ENCODE results near the gene ADAM19. TPM values are rescaled to one million over a fixed set of nuclear protein-coding genes. Genes with fewer than 3 reads are reported as not detected.

The ADAM19 gene
- total RNA-seq, 2 donors from 2014 or later = 1.3 to 1.6 TPM

- H3K27me3 ChIP-seq = no peaks in the 10 kb centered on the region
- H3K4me3 ChIP-seq = no peak overlapping the region
- 39 to 49% methylated on average over 3 of the region's 3 CpGs for whole genome bisulfite sequencing, 2 donors
- intact Hi-C loops (cut with DNase I) = no loop called here
- no peak for ATAC-seq
- no peak overlapping the region for H3K27ac ChIP-seq
- DNase-seq = no peak
- no peaks in the 10 kb centered on the region for H3K36me3 ChIP-seq (replicated peaks in 1 of 2; ENCODE audit: insufficient read depth in 1 of 2, low read depth in 2 of 2)
- no peaks in the 10 kb centered on the region for H3K4me1 ChIP-seq
- no peaks in the 10 kb centered on the region for H3K9me3 ChIP-seq
- TF ChIP-seq CTCF (IDR thresholded peaks at IDR 0.05) = no peak
- no peak for TF ChIP-seq POLR2A (IDR thresholded peaks at IDR 0.05)
These were observed 17.0 kb upstream of the ADAM19 start for GRCh38 chr5:157592594-157592993.

GRCh38 chr5:157590478-157590877 lies 14.9 kb upstream of the ADAM19 start:
- H3K4me3 ChIP-seq = no peak overlapping the region
- no peaks in the 10 kb centered on the region for H3K27me3 ChIP-seq
- intact Hi-C loops (cut with DNase I) = no loop called here
- no peaks in the 10 kb centered on the region for H3K9me3 ChIP-seq
- ATAC-seq = no peak
- H3K4me1 ChIP-seq = no peaks in the 10 kb centered on the region
- H3K27ac ChIP-seq = no peak overlapping the region
- no peaks in the 10 kb centered on the region for H3K36me3 ChIP-seq (replicated peaks in 1 of 2; ENCODE audit: insufficient read depth in 1 of 2, low read depth in 2 of 2)
- no peak for DNase-seq
- TF ChIP-seq CTCF (IDR thresholded peaks at IDR 0.05) = no peak
- no peak for TF ChIP-seq POLR2A (IDR thresholded peaks at IDR 0.05)

GRCh38 chr5:157584628-157585027 lies 9.1 kb upstream of the ADAM19 start:
- Histone ChIP-seq H3K27me3 (no peaks in the 10 kb centered on the region), H3K27ac (no peak overlapping the region), H3K36me3 (replicated peaks in 1 of 2; ENCODE audit: insufficient read depth in 1 of 2, low read depth in 2 of 2) (no peaks in the 10 kb centered on the region), H3K9me3 (no peaks in the 10 kb centered on the region), H3K4me1 (no peaks in the 10 kb centered on the region), H3K4me3 (no peak overlapping the region)
- 37 to 49% methylated on average over 1 of the region's 1 CpG for WGBS, 2 donors
- TF ChIP-seq POLR2A (IDR thresholded peaks at IDR 0.05) = no peak
- no peak for TF ChIP-seq CTCF (IDR thresholded peaks at IDR 0.05)
- intact Hi-C loops (cut with DNase I) = no loop called here
- ATAC-seq (no peak), DNase-seq (no peak)

- TF ChIP-seq CTCF (IDR thresholded peaks at IDR 0.05) (no peak), POLR2A (IDR thresholded peaks at IDR 0.05) (no peak)
- intact Hi-C loops (cut with DNase I) = no loop called here
- Histone ChIP-seq H3K4me1 (no peaks in the 10 kb centered on the region), H3K36me3 (replicated peaks in 1 of 2; ENCODE audit: insufficient read depth in 1 of 2, low read depth in 2 of 2) (no peaks in the 10 kb centered on the region), H3K9me3 (no peaks in the 10 kb centered on the region), H3K27me3 (no peaks in the 10 kb centered on the region), H3K4me3 (no peak overlapping the region), H3K27ac (no peak overlapping the region)
- WGBS, 2 donors = 67 to 73% methylated on average over 10 of the region's 10 CpGs
- no peak for DNase-seq
- ATAC-seq = no peak
These were observed 7.4 kb upstream of the ADAM19 start for GRCh38 chr5:157582731-157583620.

DNA sequence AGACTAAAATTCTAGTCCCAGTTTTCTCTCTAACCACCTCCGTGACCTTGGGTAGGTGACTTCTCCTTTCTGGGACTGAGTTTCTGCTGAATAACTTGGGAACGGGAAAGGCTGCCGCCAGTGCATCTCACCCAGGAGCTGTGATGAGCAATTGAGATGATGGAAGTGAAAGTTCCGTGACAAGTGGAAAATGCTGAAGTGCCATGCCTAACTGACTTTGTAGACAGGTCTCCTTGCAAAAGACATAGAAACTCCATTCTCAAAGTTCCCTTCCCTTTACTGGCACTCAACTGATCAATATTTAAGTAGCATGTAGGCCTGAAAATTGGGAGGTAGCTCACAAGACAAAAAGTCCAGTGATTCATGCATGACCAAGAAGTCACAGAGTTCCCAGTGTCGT lies 6.3 kb upstream of the ADAM19 start:
- H3K27ac ChIP-seq = no peak overlapping the region
- H3K4me1 ChIP-seq = no peaks in the 10 kb centered on the region
- WGBS, 2 donors = 83 to 95% methylated on average over 5 of the region's 5 CpGs
- intact Hi-C loops (cut with DNase I) = no loop called here
- DNase-seq (no peak), ATAC-seq (no peak)
- H3K36me3 ChIP-seq (replicated peaks in 1 of 2; ENCODE audit: insufficient read depth in 1 of 2, low read depth in 2 of 2) = no peaks in the 10 kb centered on the region
- no peak overlapping the region for H3K4me3 ChIP-seq
- no peaks in the 10 kb centered on the region for H3K27me3 ChIP-seq
- no peak for TF ChIP-seq POLR2A (IDR thresholded peaks at IDR 0.05)
- no peak for TF ChIP-seq CTCF (IDR thresholded peaks at IDR 0.05)
- H3K9me3 ChIP-seq = no peaks in the 10 kb centered on the region

All from body of pancreas (tissue), 4 donors.